Ishikawa (cell line): ENCODE measurements around the gene PKP1.

ENCODE experiments used
- CEBPB ChIP-seq: IDR thresholded peaks from 2 replicates; pipeline ENCODE4 v1.6.1; 2012
- CREB1 ChIP-seq: IDR thresholded peaks from 2 replicates; pipeline ENCODE4 v1.6.1; 2012; ENCODE audit warnings: low read depth
- EGR1 ChIP-seq: IDR thresholded peaks from 2 replicates; pipeline ENCODE4 v1.6.1; 2012
- EP300 ChIP-seq: IDR thresholded peaks from 2 replicates; pipeline ENCODE4 v1.6.1; 2012; ENCODE audit warnings: borderline replicate concordance
- NFIC ChIP-seq: IDR thresholded peaks from 2 replicates; pipeline ENCODE4 v1.6.1; 2012
- RAD21 ChIP-seq: IDR thresholded peaks from 2 replicates; pipeline ENCODE4 v1.6.1; 2012; ENCODE audit warnings: low read depth
- REST ChIP-seq: IDR thresholded peaks from 2 replicates; pipeline ENCODE4 v1.6.1; 2012; ENCODE audit warnings: low read depth, mild to moderate bottlenecking
- TAF1 ChIP-seq: IDR thresholded peaks from 2 replicates; pipeline ENCODE4 v1.6.1; 2012; ENCODE audit warnings: low read depth, mild to moderate bottlenecking
- TCF12 ChIP-seq: IDR thresholded peaks from 2 replicates; pipeline ENCODE4 v1.6.1; 2012; ENCODE audit warnings: low read depth
- TEAD4 ChIP-seq: IDR thresholded peaks from 2 replicates; pipeline ENCODE4 v1.6.1; 2012
- USF1 ChIP-seq: IDR thresholded peaks from 2 replicates; pipeline ENCODE4 v1.6.1; 2012
- YY1 ChIP-seq: IDR thresholded peaks from 2 replicates; pipeline ENCODE4 v1.6.1; 2012; ENCODE audit warnings: low read depth
- ZBTB7A ChIP-seq: IDR thresholded peaks from 2 replicates; pipeline ENCODE4 v1.6.1; 2012; ENCODE audit warnings: low read depth
- TF ChIP-seq, protein P1 (sequence below): IDR thresholded peaks from 2 replicates; pipeline ENCODE4 v1.6.1; 2012

DNA sequence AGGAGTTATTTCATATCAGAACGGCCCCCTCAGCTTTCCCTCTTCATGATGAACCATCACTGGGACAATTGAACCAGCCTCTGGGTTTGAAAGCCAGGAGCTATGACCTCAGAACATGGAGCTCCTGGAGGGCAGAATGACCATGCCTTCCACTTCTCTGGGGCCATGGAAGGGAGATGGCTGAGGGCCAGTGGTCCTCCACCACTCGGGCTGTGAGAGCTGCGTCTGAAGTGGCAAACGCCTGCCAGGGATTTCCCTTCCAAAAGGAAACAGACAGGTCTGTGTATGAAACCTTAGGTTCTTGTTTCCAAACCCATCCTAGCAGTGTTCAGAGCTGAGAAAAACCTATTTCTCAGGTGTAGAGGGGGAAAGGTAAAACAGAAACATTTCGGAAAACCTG lies 22.5 kb downstream of the PKP1 start:
- no peak for TF ChIP-seq CEBPB
- TF ChIP-seq, protein P1, sequence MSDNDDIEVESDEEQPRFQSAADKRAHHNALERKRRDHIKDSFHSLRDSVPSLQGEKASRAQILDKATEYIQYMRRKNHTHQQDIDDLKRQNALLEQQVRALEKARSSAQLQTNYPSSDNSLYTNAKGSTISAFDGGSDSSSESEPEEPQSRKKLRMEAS = no peak
- no peak for TF ChIP-seq NFIC
- no peak for TF ChIP-seq TAF1
- no peak for TF ChIP-seq EGR1
- TF ChIP-seq EP300 = no peak
- TF ChIP-seq REST = no peak
- no peak for TF ChIP-seq TEAD4
- TF ChIP-seq CREB1 = no peak
- no peak for TF ChIP-seq USF1
- TF ChIP-seq RAD21 = no peak
- TF ChIP-seq ZBTB7A = no peak
- no peak for TF ChIP-seq TCF12
- no peak for TF ChIP-seq YY1
